HG03571 (cell line): ENCODE data around the gene INAVA.
"Not testable (repeated sequence)": the region's sequence is repeated elsewhere in the genome, so short reads cannot be mapped to it uniquely, and the experiment has no call there.

Experiments
- ATAC-seq: cut with Tn5 transposase; IDR thresholded peaks from one replicate; pipeline ENCODE4 v1.9.1; 2021; ENCODE audit not compliant: unreplicated experiment

The INAVA gene

DNA sequence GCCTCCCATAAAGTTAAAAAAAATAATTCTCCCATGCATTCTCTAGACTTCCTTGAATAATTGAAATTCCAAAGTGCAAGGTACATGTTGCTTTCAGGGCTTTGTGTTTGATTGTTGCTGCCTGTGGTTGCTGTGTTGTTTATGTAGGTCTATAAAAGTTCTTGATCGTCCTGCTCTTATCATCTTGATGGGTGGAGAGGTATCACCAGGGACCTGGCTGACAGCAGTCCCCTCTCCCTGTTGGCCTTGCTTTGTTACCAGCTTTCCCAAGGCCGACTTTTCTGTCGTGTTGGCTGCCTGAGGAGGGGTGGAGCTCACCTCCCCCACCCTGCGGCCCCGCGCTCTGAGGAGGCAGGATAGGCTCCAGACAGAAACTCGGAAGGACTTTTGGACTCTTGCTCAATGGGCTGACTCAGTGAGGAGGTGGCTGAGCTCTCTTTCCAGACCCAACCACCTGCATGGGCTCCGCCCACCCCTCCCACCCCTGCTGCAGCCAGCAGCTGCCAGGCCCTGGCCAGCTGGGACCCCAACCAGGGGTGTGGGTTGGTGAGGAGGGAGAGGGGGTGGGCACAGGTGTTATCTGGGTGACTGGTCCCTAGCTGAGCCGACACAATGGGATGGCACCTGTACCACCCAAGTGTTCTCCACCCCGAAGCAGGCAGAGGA lies 2.0 kb downstream of the INAVA start:
- ATAC-seq: no peak

DNA sequence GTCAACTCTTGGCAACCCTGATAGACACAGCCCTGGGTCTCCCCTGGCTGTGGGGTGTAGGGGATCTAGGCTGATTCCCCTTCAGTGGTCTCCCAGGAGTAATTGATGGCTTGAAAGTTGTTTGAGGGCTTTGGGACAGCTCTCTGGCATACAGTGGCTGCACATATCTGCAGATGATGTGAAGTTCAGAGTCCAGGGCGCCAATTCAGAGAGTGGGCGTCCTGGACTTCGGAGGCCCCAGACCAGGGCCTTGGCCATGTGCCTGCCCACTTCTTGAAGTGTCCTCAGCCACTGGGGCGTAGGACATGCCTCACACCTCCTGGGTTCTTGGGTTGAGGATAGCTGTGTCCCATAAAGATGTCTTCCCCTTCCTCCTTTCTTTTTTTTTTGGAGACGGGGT lies 2.6 kb downstream of the INAVA start:
- ATAC-seq: no peak

DNA sequence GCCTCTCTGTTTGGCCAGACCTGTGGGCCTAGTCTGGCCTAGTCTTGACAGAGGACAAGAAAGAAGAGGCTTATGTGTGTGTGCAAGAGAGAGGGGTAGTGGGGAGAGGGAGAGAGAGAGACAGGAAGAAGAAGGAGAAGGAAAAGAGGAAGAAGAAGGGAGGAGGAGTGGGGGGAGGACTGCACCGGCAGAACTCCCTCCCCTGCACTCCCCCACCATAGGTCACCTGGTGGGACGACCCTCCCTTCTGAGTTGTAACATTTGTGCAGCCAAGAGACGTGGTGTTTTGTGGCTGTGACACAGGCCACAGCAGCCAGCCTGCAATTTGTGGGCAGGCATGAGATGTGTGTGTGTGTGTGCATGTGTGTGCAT lies 4.3 kb downstream of the INAVA start:
- no peak for ATAC-seq

DNA sequence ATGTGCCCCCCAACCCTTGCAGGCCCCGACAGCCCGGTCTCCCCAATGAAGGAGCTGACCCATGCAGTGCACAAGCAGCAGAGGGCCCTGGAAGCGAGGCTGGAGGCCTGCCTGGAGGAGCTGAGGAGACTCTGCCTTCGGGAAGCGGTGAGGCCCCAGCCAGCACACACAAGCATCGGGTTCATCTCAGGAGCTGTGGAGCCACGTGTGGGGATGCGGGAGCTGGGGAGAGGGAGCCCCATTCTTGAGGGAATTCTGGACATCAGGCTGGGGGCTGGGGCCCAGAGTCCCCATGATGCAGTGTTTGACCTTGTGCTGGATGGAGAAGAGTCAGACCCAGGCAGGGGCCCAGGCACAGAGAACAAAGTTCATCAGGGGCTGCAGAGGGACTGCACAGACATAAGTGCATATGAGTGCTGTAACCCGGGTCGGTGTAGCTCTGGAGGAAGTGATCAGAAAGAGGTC lies 4.8 kb downstream of the INAVA start:
- no peak for ATAC-seq

DNA sequence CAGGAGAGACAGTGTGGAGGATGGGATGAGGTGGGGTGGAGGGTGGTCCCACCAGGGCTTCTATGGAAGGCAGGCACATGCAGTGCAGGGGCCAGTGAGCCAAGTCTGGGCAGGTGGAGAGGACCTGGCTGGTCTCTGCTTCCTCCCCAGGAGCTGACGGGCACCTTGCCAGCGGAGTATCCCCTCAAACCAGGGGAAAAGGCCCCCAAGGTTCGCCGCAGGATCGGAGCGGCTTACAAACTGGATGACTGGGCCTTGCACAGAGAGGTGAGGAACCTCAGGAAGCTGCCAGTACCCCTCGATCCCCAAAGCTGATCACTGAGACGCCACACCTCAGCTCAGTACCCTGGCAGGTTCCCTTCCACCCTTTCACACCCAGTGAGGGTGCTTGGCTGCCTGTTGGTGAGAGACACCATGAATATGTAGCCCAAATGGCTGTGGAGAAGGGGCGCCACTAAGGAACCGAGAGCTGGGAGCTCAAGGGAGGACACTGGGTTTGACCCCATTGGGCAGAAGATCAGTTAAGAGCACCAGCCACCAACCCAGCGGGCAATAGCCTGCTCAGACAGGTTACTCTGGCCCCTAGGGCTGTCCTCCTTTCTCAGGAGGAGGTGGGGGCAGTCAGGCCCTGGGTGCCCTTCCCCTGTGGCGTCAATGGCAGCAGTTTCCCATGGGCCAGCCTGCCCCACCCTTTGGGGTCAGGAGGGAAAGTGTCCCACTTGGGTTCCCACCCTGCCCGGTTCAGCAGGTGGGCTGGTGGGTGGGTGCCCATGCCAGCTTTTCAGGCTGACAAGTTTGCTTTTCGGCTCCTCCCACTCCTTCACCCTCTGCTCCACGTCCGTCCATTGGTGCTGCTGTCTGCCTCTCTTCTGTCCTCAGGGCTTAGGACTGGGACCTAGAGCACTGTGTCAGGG lies 5.5 kb downstream of the INAVA start:
- ATAC-seq: no peak

DNA sequence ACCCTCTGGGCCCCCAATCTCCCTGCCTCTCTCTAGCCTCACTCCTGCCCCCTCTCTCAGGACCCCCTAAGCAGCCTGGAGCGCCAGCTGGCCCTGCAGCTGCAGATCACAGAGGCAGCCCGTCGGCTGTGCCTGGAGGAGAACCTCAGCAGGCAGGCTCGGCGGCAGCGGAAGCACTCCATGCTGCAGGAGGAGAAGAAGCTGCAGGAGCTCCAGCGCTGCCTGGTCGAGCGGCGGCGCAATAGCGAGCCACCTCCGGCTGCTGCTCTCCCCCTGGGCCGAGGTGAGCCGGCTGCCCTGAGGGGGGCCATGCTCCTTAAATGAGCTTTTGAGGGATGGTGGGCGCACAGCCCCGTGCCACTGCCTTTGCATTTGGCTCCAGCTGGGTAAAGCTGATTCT lies 6.2 kb downstream of the INAVA start:
- no peak for ATAC-seq

DNA sequence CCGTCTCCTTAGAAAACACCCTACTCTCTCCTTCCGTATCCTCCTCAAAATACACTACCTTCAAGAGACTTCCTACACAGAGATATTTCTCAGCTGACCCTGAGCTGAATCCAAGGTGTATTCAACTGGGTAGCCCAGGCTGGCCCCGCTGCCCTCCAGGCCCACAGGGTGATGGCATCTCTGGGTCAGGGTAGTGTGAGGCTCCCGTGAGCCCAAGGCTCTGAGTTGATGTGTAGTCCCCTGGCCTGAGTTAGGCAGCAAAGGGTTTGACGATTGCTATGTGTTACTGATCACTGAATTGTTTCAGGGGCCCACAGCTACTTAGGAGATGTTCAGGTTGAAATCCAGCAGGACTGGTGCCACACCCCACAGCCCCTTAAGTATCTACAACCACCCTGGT lies 6.7 kb downstream of the INAVA start:
- no peak for ATAC-seq

DNA sequence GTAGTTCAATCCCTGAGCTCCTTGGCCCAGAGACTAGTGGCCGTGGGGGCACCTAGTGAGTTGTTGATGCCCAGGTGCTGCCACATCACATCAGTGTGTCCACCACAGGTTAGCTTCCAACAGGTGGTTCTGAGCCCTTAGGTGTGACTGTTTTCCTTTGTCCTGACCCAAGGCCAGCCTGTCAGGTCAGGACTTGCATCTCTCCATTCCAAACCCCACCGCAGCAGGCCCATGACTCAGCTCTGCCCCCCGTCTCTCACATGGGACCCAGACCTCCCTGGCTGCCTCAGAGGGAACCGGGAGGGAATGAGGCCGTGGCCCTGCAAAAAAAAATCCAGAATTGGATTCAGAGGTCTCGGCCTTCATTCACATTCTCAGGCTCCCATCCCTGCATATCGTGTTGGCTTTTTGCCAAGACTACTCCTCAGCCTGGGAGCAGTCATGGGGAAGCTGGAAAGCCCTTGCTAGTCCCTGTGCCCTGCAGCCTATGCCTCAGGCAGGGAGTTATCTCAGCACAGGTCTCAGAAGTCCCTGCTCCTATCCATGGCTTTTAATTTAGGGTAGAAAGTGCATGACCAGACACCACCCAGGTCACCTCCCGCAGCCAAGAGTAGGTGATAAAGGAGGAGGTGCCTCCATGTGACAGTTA lies 7.2 kb downstream of the INAVA start:
- ATAC-seq: no peak

DNA sequence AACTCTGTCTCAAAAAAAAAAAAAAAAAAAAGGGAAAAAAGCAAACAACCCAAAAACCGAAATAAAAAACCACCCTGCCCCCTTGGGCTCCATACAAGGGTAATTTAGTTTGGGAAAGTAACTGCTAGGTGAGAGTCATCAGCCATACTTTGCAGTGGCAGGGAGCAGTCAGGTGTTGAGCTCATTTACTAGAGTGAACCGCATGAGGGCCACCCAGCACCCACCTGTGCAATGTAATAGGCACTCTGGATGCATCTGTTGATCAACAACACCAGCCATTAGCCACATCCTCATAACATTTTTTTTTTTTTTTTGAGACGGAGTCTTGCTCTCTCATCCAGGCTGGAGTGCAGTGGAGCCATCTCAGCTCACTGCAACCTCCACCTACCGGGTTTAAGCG lies 9.1 kb downstream of the INAVA start:
- no peak for ATAC-seq

DNA sequence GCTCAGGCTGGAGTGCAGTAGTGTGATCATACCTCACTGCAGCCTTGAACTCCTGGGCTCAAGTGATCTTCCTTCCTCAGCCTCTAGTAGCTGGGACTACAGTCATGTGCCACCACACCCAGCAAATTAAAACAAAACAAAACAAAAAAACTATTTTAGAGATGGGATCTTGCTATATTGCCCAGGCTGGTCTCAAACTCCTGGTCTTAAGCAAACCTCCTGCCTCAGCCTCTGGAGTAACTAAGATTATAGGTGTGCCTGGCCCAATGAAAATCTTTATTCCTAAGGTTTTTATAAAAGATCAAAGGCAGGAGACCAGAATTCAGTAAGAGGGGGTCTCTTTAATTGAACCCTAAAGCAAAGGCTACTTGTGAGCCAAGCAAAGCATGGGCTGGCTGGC lies 10.1 kb downstream of the INAVA start:
- no peak for ATAC-seq

DNA sequence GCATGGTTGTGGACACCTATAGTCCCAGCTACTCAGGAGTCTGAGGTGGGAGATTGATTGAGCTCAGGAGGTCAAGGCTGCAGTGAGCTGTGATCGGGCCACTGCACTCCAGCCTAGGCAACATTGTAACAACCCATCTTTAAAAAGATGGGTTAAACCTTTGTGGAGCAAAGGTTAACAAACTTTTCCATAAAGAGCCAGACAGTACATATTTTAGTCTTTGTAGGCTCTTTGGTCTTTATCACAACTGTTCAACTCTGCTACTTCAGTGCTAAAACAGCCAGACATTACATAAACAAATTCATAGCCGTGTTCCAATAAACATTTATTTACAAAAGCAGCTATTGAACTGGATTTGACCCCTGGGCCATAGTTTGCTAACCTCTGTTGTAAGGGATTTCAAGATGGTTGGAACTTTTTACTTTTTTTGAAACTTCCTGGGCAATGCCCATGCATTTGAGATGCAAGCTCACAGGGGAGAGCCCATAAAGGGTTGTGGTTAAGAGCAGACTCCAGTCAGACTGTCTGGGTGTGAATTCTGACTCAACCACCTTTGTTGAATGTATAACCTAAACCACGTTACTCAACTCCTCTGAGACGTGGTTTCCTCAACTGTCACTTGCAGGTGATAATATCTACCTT lies 10.8 kb downstream of the INAVA start:
- peak; percentile 32 for ATAC-seq

DNA sequence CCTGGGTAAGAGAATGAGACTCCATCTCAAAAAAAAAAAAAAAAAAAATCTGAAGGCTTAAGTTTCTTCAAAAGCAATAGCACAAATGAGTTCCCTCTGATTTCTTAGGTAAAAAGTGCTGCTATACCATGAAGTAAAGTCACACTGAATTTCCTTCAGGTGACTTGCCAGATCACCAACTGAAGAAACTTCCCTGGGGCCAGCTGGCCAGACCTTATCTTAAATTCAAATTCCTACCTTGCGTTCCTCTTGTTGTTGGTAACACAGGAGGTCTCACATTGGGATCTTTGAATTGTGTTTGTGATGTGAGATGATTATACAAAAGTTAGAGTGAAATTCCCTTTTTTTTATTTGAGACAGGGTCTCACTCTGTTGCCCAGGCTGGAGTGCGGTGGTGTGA lies 11.8 kb downstream of the INAVA start:
- ATAC-seq: no peak

DNA sequence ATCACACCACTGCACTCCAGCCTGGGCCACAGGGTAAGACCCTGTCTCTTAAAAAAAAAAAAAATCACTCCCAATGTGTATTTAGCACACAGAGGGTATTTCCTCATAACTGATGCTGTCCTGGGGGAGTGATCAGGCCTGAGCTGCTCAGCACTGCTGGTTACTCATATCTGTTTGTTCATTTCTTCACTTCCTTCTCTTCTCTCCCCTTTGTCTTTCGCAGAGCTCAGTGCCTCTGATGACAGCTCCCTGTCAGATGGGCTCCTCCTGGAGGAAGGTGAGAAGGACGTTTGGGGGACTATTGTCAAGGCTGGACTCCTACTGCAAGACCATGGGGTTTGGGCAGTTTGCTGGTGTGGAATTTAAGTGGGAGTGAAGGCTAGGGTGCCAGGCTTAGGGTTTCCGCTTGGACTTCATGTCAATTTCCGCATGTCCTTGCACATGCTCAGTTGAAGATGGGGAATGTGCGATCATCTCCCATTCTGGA lies 13.0 kb downstream of the INAVA start:
- ATAC-seq: peak; percentile 44

DNA sequence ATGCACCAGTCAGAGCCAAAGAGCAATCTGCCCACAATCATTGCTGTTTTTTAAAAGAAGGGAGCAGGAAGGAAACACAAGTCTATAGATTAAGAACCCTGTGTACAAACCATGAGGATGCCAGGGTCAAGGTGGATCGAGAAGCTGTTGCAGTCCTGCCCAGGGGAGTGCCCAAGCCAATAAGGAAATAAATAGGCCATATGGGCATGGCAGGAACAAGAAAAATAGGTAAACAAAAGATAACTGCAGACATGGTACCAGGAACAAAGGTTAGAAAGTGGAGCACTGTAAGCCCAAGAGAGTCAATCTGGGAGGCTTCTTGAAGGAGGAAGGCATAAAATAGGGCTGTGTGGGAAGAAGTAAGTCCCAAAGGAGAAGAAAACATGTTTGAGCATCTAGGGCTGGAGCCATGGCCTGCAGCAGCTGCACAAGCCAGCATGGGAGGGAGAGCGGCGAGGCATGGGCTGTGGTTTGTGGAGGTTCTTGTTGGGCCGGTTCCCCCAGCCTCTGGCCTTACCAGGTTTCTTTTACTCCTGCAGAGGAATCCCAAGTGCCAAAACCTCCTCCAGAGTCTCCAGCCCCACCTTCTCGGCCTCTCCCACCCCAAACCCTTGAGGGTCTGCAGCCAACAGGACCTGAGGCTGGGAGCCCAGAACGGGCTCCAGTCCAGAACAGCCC lies 13.6 kb downstream of the INAVA start:
- no peak for ATAC-seq

DNA sequence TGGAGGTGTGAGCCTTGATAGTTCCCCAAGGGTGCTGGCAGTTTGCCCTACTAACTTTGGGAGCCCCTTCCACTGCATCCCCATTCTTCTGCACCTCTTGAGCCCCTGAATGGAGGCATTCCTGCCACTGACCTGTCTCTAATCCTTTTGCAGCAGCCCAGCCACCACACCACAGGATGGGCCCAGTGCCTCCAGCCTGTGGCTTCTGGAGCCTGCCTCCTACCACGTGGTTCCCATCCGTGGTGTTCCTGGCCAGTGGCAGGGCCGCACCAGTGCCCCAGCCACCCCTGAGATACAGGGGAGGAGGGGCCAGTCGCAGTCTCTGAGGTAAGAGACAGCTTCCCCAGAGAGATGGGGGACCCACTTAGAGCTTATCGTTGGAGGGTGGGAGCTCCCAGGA lies 14.4 kb downstream of the INAVA start:
- no peak for ATAC-seq

DNA sequence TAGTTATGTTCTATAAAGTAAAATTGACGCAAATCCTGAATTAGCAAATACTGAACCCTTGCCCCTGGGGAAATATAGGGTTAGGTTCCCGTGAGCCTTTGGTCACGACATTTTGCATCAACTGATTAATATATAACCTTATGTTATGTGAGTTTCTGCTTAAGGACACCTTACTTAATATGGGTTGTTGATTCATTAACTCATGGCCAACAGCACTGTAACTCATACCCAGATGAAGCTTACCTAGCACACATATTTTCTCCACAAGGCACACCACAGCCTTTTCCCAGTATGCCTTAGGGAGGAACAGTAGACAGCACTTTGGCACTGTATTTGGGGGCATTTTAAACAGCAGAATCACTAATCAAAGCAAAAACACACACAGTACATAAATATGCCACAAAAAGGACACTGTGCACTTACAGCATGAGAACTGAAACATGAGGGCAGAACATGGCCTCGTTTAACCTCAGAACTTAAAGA lies 15.1 kb downstream of the INAVA start:
- ATAC-seq: peak; percentile 50

DNA sequence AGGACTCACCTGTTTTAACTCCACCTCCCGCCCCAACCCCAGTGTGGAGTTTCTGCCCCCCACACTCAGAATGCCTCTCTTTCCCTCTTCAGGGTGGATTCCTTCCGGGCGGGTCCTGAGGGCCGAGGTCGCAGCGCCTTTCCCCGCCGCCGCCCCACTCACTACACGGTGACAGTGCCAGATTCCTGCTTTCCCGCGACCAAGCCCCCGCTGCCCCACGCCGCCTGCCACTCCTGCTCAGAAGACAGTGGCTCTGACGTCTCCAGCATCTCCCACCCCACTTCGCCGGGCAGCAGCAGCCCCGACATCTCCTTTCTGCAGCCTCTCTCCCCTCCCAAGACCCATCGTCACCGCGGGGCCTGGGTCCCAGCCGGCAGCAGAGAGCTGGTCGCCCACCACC lies 16.7 kb downstream of the INAVA start:
- no peak for ATAC-seq

DNA sequence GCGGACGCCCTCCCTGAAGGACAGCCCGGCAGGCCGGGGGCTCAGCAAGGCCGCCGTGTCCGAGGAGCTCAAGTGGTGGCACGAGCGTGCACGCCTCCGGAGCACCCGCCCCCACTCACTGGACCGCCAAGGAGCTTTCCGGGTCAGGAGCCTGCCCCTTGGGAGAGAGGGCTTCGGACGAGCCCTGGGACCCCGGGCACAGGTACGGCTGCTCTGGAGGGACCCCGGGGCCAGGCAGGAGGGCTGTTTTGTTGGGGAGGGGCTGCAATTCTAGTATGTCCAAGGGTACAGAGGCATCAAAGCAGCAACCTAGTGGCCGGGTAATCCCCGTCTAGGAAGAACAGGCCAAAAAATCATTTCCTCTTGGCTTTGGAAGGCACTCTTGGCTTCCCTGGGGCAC lies 17.2 kb downstream of the INAVA start:
- not testable (repeated sequence) for ATAC-seq

DNA sequence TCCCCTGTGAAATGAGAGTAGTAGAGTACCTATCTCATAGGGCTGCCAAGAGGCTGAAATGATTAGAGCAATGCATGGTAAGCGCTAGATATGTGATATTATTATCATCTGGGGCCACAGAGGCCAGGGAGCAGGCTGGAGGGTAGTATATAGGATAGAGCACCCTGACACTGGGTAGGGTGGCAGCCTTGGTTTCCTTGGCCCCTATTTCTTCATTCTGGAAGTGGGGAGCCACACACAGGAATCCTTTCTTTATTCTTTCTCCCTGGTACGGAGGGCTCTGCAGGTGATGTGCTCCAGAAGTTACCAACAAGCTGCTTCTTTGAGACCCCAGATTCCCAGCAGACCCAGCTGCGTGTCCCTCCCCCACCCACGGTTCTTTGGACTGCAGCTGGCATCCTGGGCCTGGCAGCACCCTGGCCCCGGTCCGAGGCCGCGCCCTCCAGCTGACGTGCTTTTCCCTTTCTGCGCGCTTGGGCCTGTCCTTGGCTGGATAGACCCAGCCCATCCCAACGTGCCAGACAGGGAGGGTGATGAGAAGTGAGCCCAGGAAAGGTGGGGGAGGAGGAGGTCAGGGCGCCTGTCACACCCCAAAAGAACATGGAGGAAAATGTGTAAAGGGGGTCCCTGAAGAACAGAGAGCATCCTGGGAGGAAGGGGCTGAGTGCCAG lies 18.2 kb downstream of the INAVA start:
- ATAC-seq: no peak

DNA sequence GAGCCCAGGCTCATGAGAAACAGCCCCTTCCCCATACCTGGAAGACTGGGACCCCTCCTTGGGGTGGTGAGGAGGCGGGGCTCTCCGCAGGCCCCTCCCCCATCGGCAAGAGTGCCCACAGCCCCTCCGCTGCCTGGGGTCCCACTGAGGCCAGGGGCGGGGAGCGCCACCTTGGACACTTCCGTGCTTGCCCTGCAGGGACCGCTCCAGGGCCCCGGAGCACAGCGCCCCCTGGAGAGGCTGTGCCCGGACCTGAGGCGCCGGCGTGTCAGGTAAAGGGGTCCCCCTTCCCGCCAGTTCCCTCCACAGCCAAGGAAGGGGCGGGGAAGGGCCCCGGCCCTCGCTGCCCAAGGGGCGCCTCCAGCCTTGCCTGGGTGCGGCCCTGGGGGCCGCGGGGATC lies 21.5 kb downstream of the INAVA start:
- no peak for ATAC-seq
